Calu3 (cell line): ENCODE results near the gene ME1. TPM values are rescaled to one million over a fixed set of nuclear protein-coding genes. Genes with fewer than 3 reads are reported as not detected.

Source experiments
- BruUV-seq: library from RNA; stranded (reverse); fragments of 400-500 nt; replicated peaks from 2 replicates; lab custom pipeline; 2021; lab: Mats Ljungman, UMichigan
- CTCF ChIA-PET: fragments of 300-600 bp; sonication (Branson Sonifier 250); formaldehyde crosslinking; loops from one replicate; lab custom pipeline; 2022; ENCODE audit warnings: antibody characterized with exemption; lab: Charles Lee
- DNase-seq: peaks from one replicate; pipeline ENCODE4 v3.0.0; 2022
- H3K27ac Mint-ChIP-seq: one replicate; pipeline ENCODE4 v1.8.0; 2022; ENCODE audit warnings: mixed read lengths; ENCODE audit not compliant: unreplicated experiment
- H3K27me3 Mint-ChIP-seq: one replicate; pipeline ENCODE4 v1.8.0; 2022; ENCODE audit warnings: mixed read lengths; ENCODE audit not compliant: unreplicated experiment
- H3K36me3 Mint-ChIP-seq: one replicate; pipeline ENCODE4 v1.8.0; 2022; ENCODE audit warnings: mild to moderate bottlenecking, moderate library complexity, mixed read lengths; ENCODE audit not compliant: insufficient read depth, unreplicated experiment
- H3K4me1 Mint-ChIP-seq: one replicate; pipeline ENCODE4 v1.8.0; 2022; ENCODE audit warnings: mild to moderate bottlenecking, low read depth, mixed read lengths; ENCODE audit not compliant: unreplicated experiment
- H3K4me3 Mint-ChIP-seq: one replicate; pipeline ENCODE4 v1.8.0; 2022; ENCODE audit warnings: mild to moderate bottlenecking, low read depth, moderate library complexity, mixed read lengths; ENCODE audit not compliant: unreplicated experiment
- H3K9me3 Mint-ChIP-seq: one replicate; pipeline ENCODE4 v1.8.0; 2022; ENCODE audit warnings: low read depth, mixed read lengths; ENCODE audit not compliant: unreplicated experiment
- CTCF ChIP-seq: fragments of 200-600 bp; IDR thresholded peaks from one replicate; pipeline ENCODE4 v1.8.0; 2022; ENCODE audit warnings: antibody characterized with exemption; ENCODE audit not compliant: unreplicated experiment
- intact Hi-C: fragments of 100-400 bp; cut with micrococcal nuclease; formaldehyde crosslinking; loops from one replicate; pipeline ENCODE4 v1.10.0; 2022; ENCODE audit not compliant: unreplicated experiment
- total RNA-seq: library from RNA; stranded (reverse); gene quantifications from 2 replicates; pipeline ENCODE4 v1.2.3, GENCODE V29; 2022

Gene ME1
- total RNA-seq, 1 experiment from 2014 or later, result 14.5 TPM

GRCh38 chr6:83182114-83182513 is 248.7 kb downstream of the ME1 start:
- Mint-ChIP-seq H3K9me3 (no peaks in the 10 kb centered on the region), H3K27me3 (no peaks in the 10 kb centered on the region), H3K4me3 (no peak overlapping the region), H3K27ac (no peak overlapping the region), H3K36me3 (peaks cover 47% of the 10 kb centered on the region), H3K4me1 (no peaks in the 10 kb centered on the region)
- no peak for TF ChIP-seq CTCF
- CTCF ChIA-PET, result no interaction called here
- BruUV-seq, result no TSS peak
- no peak for DNase-seq
- intact Hi-C loops, result no loop called here

- Mint-ChIP-seq H3K27ac (no peak overlapping the region), H3K36me3 (peaks cover 46% of the 10 kb centered on the region), H3K4me3 (no peak overlapping the region), H3K9me3 (no peaks in the 10 kb centered on the region), H3K27me3 (no peaks in the 10 kb centered on the region), H3K4me1 (no peaks in the 10 kb centered on the region)
- no peak for DNase-seq
- TF ChIP-seq CTCF, result no peak
- CTCF ChIA-PET, result no interaction called here
- no TSS peak for BruUV-seq
- intact Hi-C loops, result no loop called here
Observed at GRCh38 chr6:83180426-83180950, 250.4 kb downstream of the ME1 start.

GRCh38 chr6:83176246-83176645 is 254.6 kb downstream of the ME1 start:
- intact Hi-C loops, result no loop called here
- H3K4me1 Mint-ChIP-seq, result no peaks in the 10 kb centered on the region
- peaks cover 25% of the 10 kb centered on the region for H3K36me3 Mint-ChIP-seq
- TF ChIP-seq CTCF, result no peak
- H3K27me3 Mint-ChIP-seq, result no peaks in the 10 kb centered on the region
- BruUV-seq, result no TSS peak
- H3K9me3 Mint-ChIP-seq, result no peaks in the 10 kb centered on the region
- DNase-seq, result no peak
- H3K27ac Mint-ChIP-seq, result no peak overlapping the region
- CTCF ChIA-PET, result no interaction called here
- H3K4me3 Mint-ChIP-seq, result no peak overlapping the region

GRCh38 chr6:83169511-83169910 is 261.3 kb downstream of the ME1 start:
- CTCF ChIA-PET, result no interaction called here
- Mint-ChIP-seq H3K9me3 (no peaks in the 10 kb centered on the region), H3K36me3 (peaks cover 32% of the 10 kb centered on the region), H3K27me3 (no peaks in the 10 kb centered on the region), H3K4me3 (no peak overlapping the region), H3K4me1 (no peaks in the 10 kb centered on the region), H3K27ac (no peak overlapping the region)
- no peak for TF ChIP-seq CTCF
- intact Hi-C loops, result no loop called here
- no peak for DNase-seq
- no TSS peak for BruUV-seq
